ENCODE data around the gene C19orf53. TPM values are rescaled to one million over a fixed set of nuclear protein-coding genes. Genes with fewer than 3 reads are reported as not detected.

C19orf53 gene
- total RNA-seq, 1 experiment from 2014 or later, result 115 TPM

- TF ChIP-seq EZH2 (IDR thresholded peaks at IDR 0.05) (no peak), POLR2AphosphoS5 (IDR thresholded peaks at IDR 0.05; ENCODE audit: low read depth, low read length) (no peak), SIN3A (IDR thresholded peaks at IDR 0.05; ENCODE audit: low read depth) (peak; percentile 37; the same call in 1 of the 2 replicates), ZBTB33 (IDR thresholded peaks at IDR 0.05; ENCODE audit: extremely low read depth, insufficient replicate concordance, low read length) (no peak), CTCF (IDR thresholded peaks at IDR 0.05 in 2 of 3, conservative IDR thresholded peaks at IDR 0.05 in 1 of 3; ENCODE audit: borderline replicate concordance in 1 of 3, insufficient read depth in 1 of 3, low read depth in 2 of 3, low read length in 2 of 3) (no peak), SRF (IDR thresholded peaks at IDR 0.05; ENCODE audit: low read depth) (no peak)
Measured at GRCh38 chr19:13748169-13748828, 26.0 kb upstream of the C19orf53 start (continued).

- POLR2A ChIA-PET, result interaction anchor here (0.9 kb wide), 1 partner anchor 52 kb away, joined by 3 read pairs; no protein-coding TSS in a partner anchor
- no peaks in the 10 kb centered on the region for H3K9me2 ChIP-seq (ENCODE audit: insufficient read depth)
Measured at GRCh38 chr19:13751436-13751835, 22.8 kb upstream of the C19orf53 start.

More at GRCh38 chr19:13751436-13751835, 22.8 kb upstream of the C19orf53 start:
- H3K27ac ChIP-seq (ENCODE audit: low read depth, low read length), result no peak overlapping the region
- no peak for ATAC-seq
- CTCF ChIA-PET, result no interaction called here
- H3K27me3 ChIP-seq (ENCODE audit: insufficient read depth, low read length), result no peaks in the 10 kb centered on the region
- peaks cover 0 to 5% of the 10 kb centered on the region in 2 experiments; a peak in 1 of 4 replicates for H3K9me3 ChIP-seq (ENCODE audit: control insufficient read depth in 1 of 2, insufficient read depth in 1 of 2, low read depth in 1 of 2, low read length in 2 of 2)
- no peak for DNase-seq (ENCODE audit: low read depth, low spot score)
- no peak overlapping the region for H3K4me3 ChIP-seq (replicated peaks in 1 of 2; ENCODE audit: low read depth in 1 of 2, low read length in 2 of 2)
- BruUV-seq (replicated peaks), result no TSS peak
- H3K9ac ChIP-seq (ENCODE audit: low read length), result no peak overlapping the region
- no peak overlapping the region for H2AFZ ChIP-seq (ENCODE audit: low read depth, low read length, poor library complexity, severe bottlenecking)
- no peak overlapping the region for H3K4me2 ChIP-seq (ENCODE audit: low read length)
- peaks cover 22% of the 10 kb centered on the region for H3K79me2 ChIP-seq (ENCODE audit: insufficient read depth, low read length)
- peaks cover 2 to 16% of the 10 kb centered on the region in 2 experiments; a peak in 3 of 4 replicates for H3K4me1 ChIP-seq (ENCODE audit: control insufficient read depth in 1 of 2, insufficient read depth in 2 of 2, low read length in 2 of 2)
- H3K36me3 ChIP-seq (ENCODE audit: control insufficient read depth in 1 of 2, insufficient read depth in 2 of 2, low read length in 2 of 2), result peaks cover 12 to 18% of the 10 kb centered on the region in 2 experiments; a peak in 3 of 4 replicates
- RAD21 ChIA-PET (ENCODE audit: low non-redundant PET in 1 of 2, low total read pairs in 2 of 2, uncharacterized antibody in 2 of 2, unreplicated experiment in 2 of 2), result no interaction called here
- intact Hi-C loops (cut with micrococcal nuclease), result no loop called here
- no peaks in the 10 kb centered on the region for H4K20me1 ChIP-seq (ENCODE audit: insufficient read depth)
- TF ChIP-seq POLR2A (IDR thresholded peaks at IDR 0.05; ENCODE audit: borderline replicate concordance, extremely low read depth, insufficient read depth, insufficient read length), result no peak
- TF ChIP-seq ZFX (IDR thresholded peaks at IDR 0.05), result no peak
- no peak for TF ChIP-seq FOSL1 (IDR thresholded peaks at IDR 0.05; ENCODE audit: low read depth)
- TF ChIP-seq CTCF (IDR thresholded peaks at IDR 0.05 in 2 of 3, conservative IDR thresholded peaks at IDR 0.05 in 1 of 3; ENCODE audit: borderline replicate concordance in 1 of 3, insufficient read depth in 1 of 3, low read depth in 2 of 3, low read length in 2 of 3), result no peak

Measured in HCT116 (cell line).